ENCODE results near the gene TARS2. TPM values are rescaled to one million over a fixed set of nuclear protein-coding genes. Genes with fewer than 3 reads are reported as not detected.

The TARS2 gene
- total RNA-seq, 4 donors from 2014 or later, result 4.6 to 22.6 (median 10.2) TPM

DNA sequence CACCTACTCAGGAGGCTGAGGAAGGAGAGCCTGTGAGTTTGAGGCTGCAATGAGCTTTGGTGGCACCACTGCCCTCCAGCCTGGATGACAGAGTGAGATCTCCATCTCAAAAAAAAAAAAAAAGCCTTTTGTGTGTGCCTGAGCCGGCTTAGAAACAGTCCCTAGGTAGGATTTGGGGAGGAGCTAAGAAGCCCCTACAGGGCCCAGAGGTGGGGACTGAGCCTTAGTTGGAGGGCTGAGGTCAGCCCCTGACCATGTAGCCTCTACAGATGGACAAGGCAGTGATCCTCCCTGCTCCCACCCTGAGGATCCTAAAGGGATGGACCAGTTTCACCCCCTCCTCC is 64.5 kb downstream of the TARS2 start:
- Histone ChIP-seq H3K27ac (peak overlapping the region; percentile 93 to 98), H3K9me3 (no peaks in the 10 kb centered on the region), H3K4me1 (peaks cover 0 to 14% of the 10 kb centered on the region in 2 donors), H3K36me3 (no peaks in the 10 kb centered on the region), H3K27me3 (no peaks in the 10 kb centered on the region), H3K4me3 (no peak overlapping the region)
- no peak for TF ChIP-seq CTCF (IDR thresholded peaks at IDR 0.05)
- TF ChIP-seq POLR2A (IDR thresholded peaks at IDR 0.05), result no peak
- intact Hi-C loops (cut with DNase I; ENCODE audit: low total_unique reads), result no loop called here
- no peak for DNase-seq

- no peaks in the 10 kb centered on the region for H3K9me3 ChIP-seq
- no peaks in the 10 kb centered on the region for H3K27me3 ChIP-seq
- peak overlapping the region; percentile 93 to 98 for H3K27ac ChIP-seq
- peak; percentile 95 to 97 for DNase-seq
- TF ChIP-seq CTCF (IDR thresholded peaks at IDR 0.05), result no peak
- peak; percentile 37 to 59 for TF ChIP-seq POLR2A (IDR thresholded peaks at IDR 0.05)
- peaks cover 0 to 14% of the 10 kb centered on the region in 2 donors for H3K4me1 ChIP-seq
- intact Hi-C loops (cut with DNase I; ENCODE audit: low total_unique reads), result no loop called here
- no peaks in the 10 kb centered on the region for H3K36me3 ChIP-seq
- H3K4me3 ChIP-seq, result no peak overlapping the region
These were observed 65.1 kb downstream of the TARS2 start for GRCh38 chr1:150552128-150552910.

- TF ChIP-seq CTCF (IDR thresholded peaks at IDR 0.05) (no peak), POLR2A (IDR thresholded peaks at IDR 0.05) (no peak)
- Histone ChIP-seq H3K9me3 (no peaks in the 10 kb centered on the region), H3K27me3 (no peaks in the 10 kb centered on the region), H3K4me3 (no peak overlapping the region), H3K4me1 (peaks cover 0 to 14% of the 10 kb centered on the region in 2 donors), H3K36me3 (no peaks in the 10 kb centered on the region), H3K27ac (peak overlapping the region; percentile 93 to 98)
- DNase-seq, result peak; percentile 47 to 55
- intact Hi-C loops (cut with DNase I; ENCODE audit: low total_unique reads), result no loop called here
These were observed 65.7 kb downstream of the TARS2 start for GRCh38 chr1:150552911-150553289.

GRCh38 chr1:150553392-150554085 is 66.3 kb downstream of the TARS2 start:
- DNase-seq, result no peak
- Histone ChIP-seq H3K4me1 (peaks cover 0 to 20% of the 10 kb centered on the region in 2 donors), H3K27ac (peak overlapping the region; percentile 93 to 98), H3K36me3 (no peaks in the 10 kb centered on the region), H3K9me3 (no peaks in the 10 kb centered on the region), H3K27me3 (no peaks in the 10 kb centered on the region), H3K4me3 (no peak overlapping the region)
- intact Hi-C loops (cut with DNase I; ENCODE audit: low total_unique reads), result no loop called here
- TF ChIP-seq POLR2A (IDR thresholded peaks at IDR 0.05), result no peak
- TF ChIP-seq CTCF (IDR thresholded peaks at IDR 0.05), result no peak

- intact Hi-C loops (cut with DNase I; ENCODE audit: low total_unique reads), result no loop called here
- H3K4me3 ChIP-seq, result no peak overlapping the region
- DNase-seq, result no peak
- no peaks in the 10 kb centered on the region for H3K27me3 ChIP-seq
- H3K27ac ChIP-seq, result peak overlapping the region in 1 of 2 donors; percentile 98
- peaks cover 0 to 21% of the 10 kb centered on the region in 2 donors for H3K4me1 ChIP-seq
- H3K36me3 ChIP-seq, result no peaks in the 10 kb centered on the region
- no peak for TF ChIP-seq CTCF (IDR thresholded peaks at IDR 0.05)
- no peak for TF ChIP-seq POLR2A (IDR thresholded peaks at IDR 0.05)
- H3K9me3 ChIP-seq, result no peaks in the 10 kb centered on the region
These were observed 66.8 kb downstream of the TARS2 start for GRCh38 chr1:150554086-150554452.

All from uterus (tissue), 4 donors.